Activated T-cell treated with anti-CD3 and anti-CD28 coated beads for 4 hours (primary cell): ENCODE results near the gene NPTN.
"Not testable (repeated sequence)": the region's sequence is repeated elsewhere in the genome, so short reads cannot be mapped to it uniquely, and the experiment has no call there.

Experiments
- DNase-seq: peaks from one replicate; pipeline ENCODE4 v3.0.0-alpha.2; 2020

NPTN gene

DNA sequence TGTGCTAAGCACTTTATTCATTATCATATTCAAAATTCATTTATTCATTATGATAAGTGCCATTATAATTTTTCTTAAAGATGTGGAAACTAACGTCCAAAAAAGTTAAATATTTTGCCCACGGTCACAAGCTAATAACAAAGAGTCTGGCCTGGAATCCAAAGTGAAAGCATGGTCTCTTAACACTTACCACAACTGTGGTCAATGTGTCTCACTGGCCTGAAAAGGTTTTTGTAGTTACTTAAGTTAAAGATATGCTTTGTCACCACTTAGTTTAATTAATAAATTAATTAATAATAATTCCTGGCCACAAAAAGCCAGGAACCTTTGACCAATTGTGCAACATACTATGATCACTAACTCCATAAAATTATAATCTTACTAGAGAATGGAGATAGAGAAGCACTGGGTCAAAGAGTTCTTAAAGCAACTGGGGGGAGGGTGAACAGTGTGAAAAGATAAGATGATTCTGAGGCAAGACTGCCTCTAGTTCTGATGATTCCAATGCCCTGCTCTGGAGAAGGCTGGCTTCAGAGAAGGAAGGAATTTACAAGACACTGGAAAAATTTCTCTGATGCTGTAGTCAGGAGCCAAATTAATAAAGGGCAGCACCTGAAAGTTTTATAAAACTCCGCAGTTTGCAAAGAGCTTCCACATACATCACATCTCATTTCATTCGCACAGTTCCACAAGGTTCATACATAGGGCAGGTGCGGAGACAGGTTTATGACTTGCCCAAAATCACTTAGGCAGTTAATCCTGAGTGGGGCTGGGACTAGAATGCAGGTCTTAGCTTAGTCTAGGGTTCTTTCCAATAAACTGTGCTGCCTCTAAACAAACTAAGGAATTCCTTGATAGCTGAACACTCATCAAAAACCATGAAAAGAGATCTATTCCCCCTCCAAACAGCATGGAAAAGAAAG is 32.5 kb downstream of the NPTN start:
- DNase-seq = no peak

DNA sequence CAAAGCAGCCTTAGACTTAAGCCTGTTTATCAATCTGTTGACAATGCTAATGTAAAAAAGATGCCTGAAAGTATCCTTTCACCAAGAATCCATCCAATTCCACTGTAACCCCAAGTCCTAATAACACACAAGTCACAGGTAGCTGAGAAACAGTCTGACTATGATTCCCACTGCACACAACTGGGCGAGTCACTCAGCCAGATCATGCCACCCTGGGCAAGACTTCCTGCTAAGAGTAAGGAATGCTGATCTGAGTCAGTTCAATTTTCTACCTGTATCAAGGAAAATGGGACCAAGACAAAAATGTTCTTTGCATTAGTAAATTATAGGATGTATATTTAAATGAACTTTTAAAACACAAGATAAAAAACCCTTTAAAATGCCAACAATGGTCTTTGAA is 33.3 kb downstream of the NPTN start:
- no peak for DNase-seq

GRCh38 chr15:73598530-73599160 is 34.5 kb downstream of the NPTN start:
- no peak for DNase-seq

DNA sequence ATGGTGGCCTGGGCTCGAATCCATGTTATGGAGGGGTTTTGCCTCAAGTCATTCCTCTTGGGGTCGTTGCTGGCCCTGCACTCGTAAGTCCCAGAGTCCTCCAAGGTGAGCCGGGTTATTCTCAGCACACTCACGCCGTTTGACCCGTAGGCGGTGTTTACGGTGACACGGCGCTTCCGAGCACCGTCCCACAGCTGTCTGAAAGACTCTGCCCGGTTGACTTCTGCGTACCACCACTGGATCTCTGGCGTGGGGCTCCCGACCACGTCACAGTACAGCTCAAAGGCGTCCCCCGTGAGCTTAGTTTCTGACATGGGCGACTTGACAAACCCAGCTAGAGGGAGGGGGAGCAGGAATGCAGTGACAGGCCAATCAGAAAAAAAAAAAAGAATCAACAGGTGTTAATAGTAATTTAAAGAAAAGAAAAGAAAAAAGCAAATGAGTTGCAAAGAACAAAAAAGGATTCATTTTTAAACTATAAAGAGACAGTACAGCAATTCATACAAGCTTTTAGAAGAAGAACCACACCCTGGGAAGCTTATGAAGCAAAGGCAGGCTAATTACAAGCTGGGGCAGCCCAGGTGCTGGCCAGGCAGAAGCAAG is 36.1 kb downstream of the NPTN start:
- no peak for DNase-seq

DNA sequence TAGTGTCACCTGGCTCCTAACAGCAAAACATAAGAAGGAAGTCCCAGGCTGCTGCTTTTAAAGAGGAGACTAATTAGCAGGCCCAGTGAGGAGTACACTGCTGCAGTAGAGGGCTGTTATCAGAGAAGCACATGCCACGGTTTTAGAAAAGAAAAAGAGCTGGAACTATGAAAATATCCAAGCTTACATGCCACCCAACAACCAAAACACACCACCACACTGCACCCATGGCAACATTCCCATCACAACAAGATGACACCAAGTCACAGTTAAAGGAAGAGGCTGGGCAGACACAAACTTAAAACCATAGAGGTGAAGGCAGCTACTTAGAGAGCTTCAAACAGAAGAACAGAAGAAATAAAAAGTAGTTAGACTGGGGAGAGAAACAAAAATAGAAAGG is 37.0 kb downstream of the NPTN start:
- DNase-seq = no peak

DNA sequence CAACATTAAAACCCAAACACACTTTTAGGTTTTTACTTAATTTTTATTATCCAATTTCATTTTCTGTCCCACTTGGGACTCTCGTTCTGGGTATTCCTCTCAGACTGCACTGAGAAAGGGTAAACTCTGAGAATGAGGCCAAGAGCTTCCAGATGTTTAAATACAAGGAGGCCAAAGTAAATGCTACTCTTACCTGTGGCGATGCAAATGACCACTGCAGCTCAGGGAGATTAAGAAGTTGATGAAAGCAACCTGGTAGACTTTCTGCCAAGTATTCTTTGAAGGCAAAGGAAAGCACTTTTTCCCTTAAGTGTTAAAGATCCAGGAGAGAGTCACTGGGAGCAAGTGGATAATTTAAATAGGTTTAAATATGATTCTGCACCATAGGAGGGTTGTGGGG is 39.1 kb downstream of the NPTN start:
- no peak for DNase-seq

- no peak for DNase-seq
Observed at GRCh38 chr15:73593304-73594074, 39.7 kb downstream of the NPTN start.

- no peak for DNase-seq
Observed at GRCh38 chr15:73590263-73590662, 42.9 kb downstream of the NPTN start.

GRCh38 chr15:73589766-73590165 is 43.4 kb downstream of the NPTN start:
- DNase-seq = no peak

- no peak for DNase-seq
Observed at GRCh38 chr15:73585871-73586654, 47.1 kb downstream of the NPTN start.

DNA sequence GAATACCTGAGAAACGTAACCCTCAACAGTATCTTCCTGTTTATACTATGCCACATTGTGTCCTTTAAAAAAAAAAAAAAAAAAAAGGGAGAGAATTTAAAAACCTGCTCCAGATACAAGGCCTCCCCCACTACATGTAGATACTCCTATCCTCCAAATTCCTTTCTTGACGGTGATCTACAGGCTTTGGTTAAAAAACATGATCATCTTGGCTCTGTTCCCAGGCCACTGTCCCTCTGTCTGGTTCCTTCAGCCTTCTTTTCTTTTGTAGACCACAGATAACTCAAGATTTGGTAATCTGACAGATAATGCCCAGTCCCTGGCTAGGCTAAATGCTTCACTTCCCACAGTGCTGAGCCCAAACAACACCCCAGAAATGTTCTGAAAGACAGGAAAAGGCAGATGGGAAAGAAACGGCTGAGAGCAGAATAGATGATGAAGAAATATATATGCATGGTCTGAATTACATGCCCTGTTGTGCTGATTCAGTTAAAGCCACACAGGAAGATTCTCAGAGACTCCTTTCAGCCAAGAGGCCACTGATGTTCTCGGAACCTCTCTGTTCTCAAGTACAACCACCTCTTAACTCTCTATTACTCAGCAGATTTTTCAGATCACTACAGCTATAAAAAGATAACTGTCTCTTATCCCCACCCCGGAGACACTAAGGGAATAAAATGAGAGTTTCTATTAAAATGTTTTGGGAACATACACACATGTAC is 48.3 kb downstream of the NPTN start:
- no peak for DNase-seq

DNA sequence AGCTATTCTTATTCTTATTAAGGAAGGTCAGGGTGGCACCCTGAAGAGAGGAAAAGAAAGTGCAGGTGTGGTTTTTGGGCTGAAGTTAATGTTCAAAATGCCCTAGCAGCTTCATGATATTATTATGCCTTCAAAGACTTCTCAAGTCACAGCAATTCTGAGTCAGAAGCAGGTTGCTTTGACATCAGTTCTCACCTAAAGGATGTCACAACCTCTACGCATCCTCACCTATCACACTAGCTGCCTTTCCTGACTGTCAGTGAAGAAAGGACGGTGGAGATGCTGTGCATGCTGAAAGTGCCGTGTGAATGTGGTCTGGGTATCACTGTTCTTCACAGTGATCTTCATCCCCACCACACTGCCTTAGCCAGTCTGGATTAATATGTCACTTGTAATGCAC is 49.6 kb downstream of the NPTN start:
- DNase-seq = no peak

DNA sequence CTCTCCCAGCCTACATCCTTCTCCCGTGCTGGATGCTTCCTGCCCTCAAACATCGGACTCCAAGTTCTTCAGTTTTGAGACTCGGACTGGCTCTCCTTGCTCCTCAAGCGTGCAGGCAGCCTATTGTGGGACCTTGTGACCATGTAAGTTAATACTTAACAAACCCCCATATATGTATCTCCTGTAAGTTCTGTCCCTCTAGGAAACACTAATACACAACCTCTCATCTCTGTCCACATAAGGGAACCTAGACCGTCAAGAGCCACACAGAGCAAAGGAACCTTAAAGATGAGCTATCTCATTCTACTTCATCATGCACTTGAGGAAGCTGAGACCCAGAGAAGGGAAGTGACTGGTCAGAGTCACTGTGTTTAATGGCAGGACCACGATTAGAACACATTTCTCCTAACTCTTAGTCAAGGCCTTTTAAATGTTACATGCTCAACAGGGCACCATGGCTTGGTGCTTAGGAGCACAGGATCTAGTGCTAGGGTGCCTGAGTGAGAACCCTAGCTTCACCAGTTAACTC is 50.3 kb downstream of the NPTN start:
- DNase-seq = no peak

- DNase-seq = no peak
Observed at GRCh38 chr15:73578026-73578425, 55.2 kb downstream of the NPTN start.

DNA sequence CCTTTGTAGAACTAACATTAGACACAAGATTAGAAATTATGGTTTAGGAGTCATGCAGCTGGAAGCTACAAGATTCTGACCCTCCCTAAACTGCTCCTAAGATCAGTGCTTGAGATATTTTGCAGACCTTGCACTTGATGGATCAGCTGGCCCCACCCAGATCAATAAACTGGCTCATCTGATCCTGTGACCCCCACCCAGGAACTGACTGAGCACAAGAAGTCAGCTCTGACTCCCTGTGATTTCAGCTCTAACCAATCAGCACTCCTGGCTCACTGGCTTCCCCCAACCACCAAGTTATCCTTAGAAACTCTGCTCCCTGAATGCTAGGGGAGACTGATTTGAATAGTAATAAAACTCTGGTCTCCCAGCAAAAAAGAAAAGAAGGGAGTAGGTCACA is 55.6 kb downstream of the NPTN start:
- DNase-seq = not testable (repeated sequence)

GRCh38 chr15:73575636-73576247 is 57.4 kb downstream of the NPTN start:
- no peak for DNase-seq

DNA sequence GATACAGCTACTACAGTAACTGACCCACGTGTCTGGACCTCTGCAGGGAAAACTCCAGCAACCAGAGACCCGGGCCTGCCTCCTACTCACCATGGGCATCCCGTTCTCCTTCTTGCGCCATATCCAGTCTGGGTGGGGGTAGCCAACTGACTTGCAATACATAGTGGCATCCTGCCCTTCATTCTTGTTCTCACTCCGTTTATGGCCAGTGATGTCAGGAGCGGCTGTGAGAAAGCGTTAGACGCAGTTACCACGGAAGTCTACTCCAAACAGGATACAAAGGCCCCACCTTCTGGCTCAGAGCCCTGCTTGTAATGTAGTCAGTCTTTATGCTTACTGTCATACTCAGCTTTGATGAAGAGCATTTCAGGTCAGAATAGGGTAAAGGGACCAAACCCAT is 59.6 kb downstream of the NPTN start:
- no peak for DNase-seq

GRCh38 chr15:73573037-73573436 is 60.2 kb downstream of the NPTN start:
- DNase-seq = no peak

GRCh38 chr15:73572296-73572695 is 60.9 kb downstream of the NPTN start:
- DNase-seq = no peak

- DNase-seq = no peak
Observed at GRCh38 chr15:73571346-73571745, 61.8 kb downstream of the NPTN start.
